ENCODE measurements around the gene ACOD1. TPM values are rescaled to one million over a fixed set of nuclear protein-coding genes. Genes with fewer than 3 reads are reported as not detected.

Gene ACOD1
- not detected in 5 replicates for total RNA-seq (2022; extraction: Qiagen RNA extraction)

DNA sequence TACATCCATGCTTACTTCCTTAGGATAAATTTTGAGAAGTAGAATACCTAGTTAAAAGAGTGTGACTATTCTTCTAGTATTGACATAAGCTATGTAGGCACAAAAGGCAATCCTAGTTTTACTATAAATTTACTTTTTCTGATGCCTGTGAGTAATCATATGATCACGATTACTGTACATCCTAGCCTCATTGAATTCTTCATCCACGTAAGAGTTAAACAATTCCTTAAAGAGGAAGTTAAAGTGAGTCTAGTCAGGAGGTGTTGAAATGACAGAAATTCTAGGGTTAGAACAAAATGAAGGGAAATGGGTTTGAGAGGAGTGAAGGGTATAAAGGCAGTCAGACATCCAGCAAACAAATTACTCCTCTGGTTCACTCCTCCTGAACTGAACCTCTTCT, at the start of gene ACOD1:
TSS of gene ACOD1 (plus strand) at position 363 of the 400 bp plus-strand sequence. CDS start 48 bp downstream, outside the sequence.

DNA sequence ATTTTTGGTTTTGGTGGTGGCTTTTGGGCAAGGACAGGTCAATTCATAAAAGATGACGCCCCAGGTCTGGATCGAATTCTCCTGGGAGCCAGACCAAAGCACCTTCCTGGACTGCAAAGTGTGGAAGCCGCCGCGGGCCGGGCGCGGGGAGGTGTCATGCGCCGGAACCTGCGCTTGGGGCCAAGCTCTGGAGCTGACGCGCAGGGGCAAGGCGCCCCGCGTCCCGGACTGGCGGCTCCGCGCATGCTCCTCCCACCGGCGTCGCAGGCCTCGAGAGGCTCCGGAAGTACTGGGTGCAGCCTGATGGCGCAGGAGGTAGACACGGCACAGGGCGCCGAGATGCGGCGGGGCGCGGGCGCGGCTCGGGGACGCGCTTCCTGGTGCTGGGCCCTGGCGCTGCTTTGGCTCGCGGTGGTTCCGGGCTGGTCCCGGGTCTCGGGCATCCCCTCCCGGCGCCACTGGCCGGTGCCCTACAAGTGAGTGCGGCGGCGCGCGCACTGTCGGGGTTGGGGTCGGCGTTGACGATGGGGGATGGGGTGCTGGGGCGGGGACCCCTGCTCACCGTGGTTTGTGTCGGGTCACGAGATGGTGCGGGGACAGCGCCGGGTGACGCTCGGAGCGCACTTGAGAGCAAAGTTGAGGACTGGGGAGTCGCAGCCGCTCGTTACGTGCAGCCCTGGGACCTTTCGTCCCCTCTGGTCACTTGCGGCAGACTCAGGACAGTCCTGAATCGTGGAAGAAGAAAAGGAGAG, 43.7 kb downstream of the ACOD1 start, which contains the start of gene CLN5:
TSS of gene CLN5 (plus strand) at position 286 of the 752 bp plus-strand sequence. CDS start at position 304, 18 bp downstream.

Other genes starting within 250 kb of the ACOD1 start
- 1.5 to 1.8 TPM (median 1.6 TPM) in 5 replicates for gene KCTD12, start 62.1 kb upstream of the ACOD1 start, total RNA-seq (2022; extraction: Qiagen RNA extraction)
- 7.2 to 10.0 TPM (median 9.0 TPM) in 5 replicates for gene CLN5, start 43.6 kb downstream of the ACOD1 start, total RNA-seq (2022; extraction: Qiagen RNA extraction)
- gene FBXL3, start 78.6 kb downstream of the ACOD1 start, total RNA-seq (2022; extraction: Qiagen RNA extraction) = 16.1 to 22.0 TPM (median 18.3 TPM) in 5 replicates

Measured in A549 treated with dexamethasone at 1 μM for 4 hours (cell line).